OCI-LY7 (cell line): ENCODE data around the gene COL9A3. TPM values are rescaled to one million over a fixed set of nuclear protein-coding genes. Genes with fewer than 3 reads are reported as not detected.

Experiments
- BruUV-seq: library from RNA; stranded (reverse); fragments of 400-500 nt; replicated peaks from 2 replicates; lab custom pipeline; 2021; lab: Mats Ljungman, UMichigan
- CTCF ChIA-PET: fragments of 300-600 bp; sonication (Branson Sonifier 250); formaldehyde crosslinking; loops from one replicate; lab custom pipeline; 2022; ENCODE audit warnings: antibody characterized with exemption; ENCODE audit not compliant: unreplicated experiment; lab: Charles Lee
- POLR2A ChIA-PET: fragments of 300-600 bp; sonication (Branson Sonifier 250); formaldehyde crosslinking; loops from one replicate; lab custom pipeline; 2022; ENCODE audit warnings: antibody characterized with exemption; lab: Charles Lee
- DNase-seq: peaks from one replicate; pipeline ENCODE4 v3.0.0-alpha.2; 2015; ENCODE audit warnings: low spot score
- H2AFZ ChIP-seq: fragments of 200-600 bp; sonication (generic), shearing (Covaris generic); 2 replicates; pipeline ENCODE4 v1.6.1; 2014; ENCODE audit warnings: mild to moderate bottlenecking, antibody characterized with exemption, low read length, moderate library complexity
- H3K27ac ChIP-seq: fragments of 200-600 bp; sonication (generic); 2 replicates; pipeline ENCODE4 v1.5.1; 2014; ENCODE audit warnings: mixed run types, low read depth, mild to moderate bottlenecking, moderate library complexity, low read length, inconsistent platforms; ENCODE audit not compliant: poor library complexity, severe bottlenecking
- H3K36me3 ChIP-seq: fragments of 200-600 bp; sonication (generic); 2 replicates; pipeline ENCODE4 v1.6.1; 2014; ENCODE audit warnings: mild to moderate bottlenecking, antibody characterized with exemption, low read length, moderate library complexity, mixed read lengths; ENCODE audit not compliant: insufficient read depth
- H3K4me1 ChIP-seq: fragments of 200-600 bp; sonication (generic); 2 replicates; pipeline ENCODE4 v1.5.1; 2014; ENCODE audit warnings: mild to moderate bottlenecking, low read length; ENCODE audit not compliant: insufficient read depth, poor library complexity, severe bottlenecking
- H3K4me2 ChIP-seq: fragments of 200-600 bp; sonication (generic); 2 replicates; pipeline ENCODE4 v1.6.1; 2014; ENCODE audit warnings: mild to moderate bottlenecking, low read length
- H3K4me3 ChIP-seq: fragments of 200-600 bp; sonication (generic); 2 replicates; pipeline ENCODE4 v1.5.1; 2014; ENCODE audit warnings: mild to moderate bottlenecking, low read depth, low read length; ENCODE audit not compliant: poor library complexity, severe bottlenecking
- H3K79me2 ChIP-seq: fragments of 200-600 bp; sonication (generic); 2 replicates; pipeline ENCODE4 v1.6.1; 2016; ENCODE audit warnings: low read depth, mild to moderate bottlenecking, low read length, moderate library complexity, mixed read lengths; ENCODE audit not compliant: insufficient read depth
- H3K9me2 ChIP-seq: fragments of 200-600 bp; sonication (generic); 2 replicates; pipeline ENCODE4 v1.6.1; 2016; ENCODE audit warnings: mild to moderate bottlenecking, low read length, mixed read lengths; ENCODE audit not compliant: insufficient read depth
- H3K9me3 ChIP-seq: fragments of 200-600 bp; sonication (generic); 2 replicates; pipeline ENCODE4 v1.6.1; 2014; ENCODE audit warnings: mild to moderate bottlenecking, mixed run types, low read length, mixed read lengths
- H4K20me1 ChIP-seq: fragments of 200-600 bp; sonication (generic); 2 replicates; pipeline ENCODE4 v1.6.1; 2014; ENCODE audit warnings: mild to moderate bottlenecking, antibody characterized with exemption, low read length, moderate library complexity, mixed read lengths; ENCODE audit not compliant: insufficient read depth
- CTCF ChIP-seq: fragments of 200-600 bp; sonication (generic); conservative IDR thresholded peaks from 2 replicates; pipeline ENCODE4 v1.5.1; 2014; ENCODE audit warnings: mild to moderate bottlenecking, antibody characterized with exemption, low read length, moderate library complexity, mixed read lengths
- EZH2phosphoT487 ChIP-seq: fragments of 200-600 bp; sonication (generic); IDR thresholded peaks from 2 replicates; pipeline ENCODE4 v1.6.1; 2018; ENCODE audit warnings: low read depth, borderline replicate concordance, mild to moderate bottlenecking, mixed run types, antibody characterized with exemption, low read length, moderate library complexity, mixed read lengths
- intact Hi-C: fragments of 100-400 bp; cut with micrococcal nuclease; formaldehyde crosslinking; loops from one replicate; pipeline ENCODE4 v1.10.0; 2022; ENCODE audit not compliant: unreplicated experiment
- total RNA-seq, 2 experiments: library from RNA; depleted of rRNA in 1 of 2; stranded (reverse); fragments of >200 nt in 1 of 2; shearing (Covaris generic) in 1 of 2; gene quantifications; 2 replicates each; pipeline ENCODE4 v1.2.3, GENCODE V29; 2014 to 2022

The COL9A3 gene
- total RNA-seq, 2 experiments from 2014 or later: 1.7 to 5.2 TPM

DNA sequence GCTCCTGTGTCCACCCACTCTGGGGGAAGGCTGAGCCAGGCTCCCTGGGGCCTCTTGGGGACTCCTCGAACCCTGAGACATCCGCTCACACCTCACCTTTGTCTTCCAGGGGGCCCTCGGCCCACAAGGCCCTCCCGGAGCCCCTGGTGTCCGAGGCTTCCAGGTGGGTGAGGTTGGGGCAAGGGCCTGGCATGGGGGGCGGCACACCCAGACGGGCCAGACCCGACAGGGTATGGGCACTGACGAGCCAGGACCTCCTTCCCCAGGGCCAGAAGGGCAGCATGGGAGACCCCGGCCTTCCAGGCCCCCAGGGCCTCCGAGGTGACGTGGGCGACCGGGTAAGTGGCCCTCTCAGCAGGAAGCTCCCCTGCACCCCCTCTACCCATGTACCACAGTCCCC, 13.4 kb downstream of the COL9A3 start:
- no TSS peak for BruUV-seq

GRCh38 chr20:62830821-62831220, 14.0 kb downstream of the COL9A3 start:
- DNase-seq: no peak
- H3K27ac ChIP-seq: no peak overlapping the region
- no peaks in the 10 kb centered on the region for H3K36me3 ChIP-seq
- H4K20me1 ChIP-seq: no peaks in the 10 kb centered on the region
- no peak for TF ChIP-seq CTCF
- no peak for TF ChIP-seq EZH2phosphoT487
- intact Hi-C loops: no loop called here
- H3K9me2 ChIP-seq: no peaks in the 10 kb centered on the region
- ChIA-PET CTCF (no interaction called here), POLR2A (no interaction called here)
- H3K9me3 ChIP-seq: no peaks in the 10 kb centered on the region
- H3K4me2 ChIP-seq: no peak overlapping the region
- H3K4me3 ChIP-seq: no peak overlapping the region
- peaks cover 16% of the 10 kb centered on the region for H3K4me1 ChIP-seq
- H2AFZ ChIP-seq: no peak overlapping the region
- no TSS peak for BruUV-seq
- no peaks in the 10 kb centered on the region for H3K79me2 ChIP-seq

More for the DNA sequence above, 13.4 kb downstream of the COL9A3 start:
- H2AFZ ChIP-seq: no peak overlapping the region
- CTCF ChIA-PET: no interaction called here
- TF ChIP-seq EZH2phosphoT487: no peak
- no peak for TF ChIP-seq CTCF
- H3K27ac ChIP-seq: no peak overlapping the region
- intact Hi-C loops: no loop called here
- H3K36me3 ChIP-seq: no peaks in the 10 kb centered on the region
- no peak overlapping the region for H3K4me2 ChIP-seq
- no peaks in the 10 kb centered on the region for H3K9me2 ChIP-seq
- peaks cover 18% of the 10 kb centered on the region for H3K4me1 ChIP-seq
- no peak for DNase-seq
- POLR2A ChIA-PET: no interaction called here
- no peak overlapping the region for H3K4me3 ChIP-seq
- no peaks in the 10 kb centered on the region for H3K79me2 ChIP-seq
- H4K20me1 ChIP-seq: no peaks in the 10 kb centered on the region
- no peaks in the 10 kb centered on the region for H3K9me3 ChIP-seq

DNA sequence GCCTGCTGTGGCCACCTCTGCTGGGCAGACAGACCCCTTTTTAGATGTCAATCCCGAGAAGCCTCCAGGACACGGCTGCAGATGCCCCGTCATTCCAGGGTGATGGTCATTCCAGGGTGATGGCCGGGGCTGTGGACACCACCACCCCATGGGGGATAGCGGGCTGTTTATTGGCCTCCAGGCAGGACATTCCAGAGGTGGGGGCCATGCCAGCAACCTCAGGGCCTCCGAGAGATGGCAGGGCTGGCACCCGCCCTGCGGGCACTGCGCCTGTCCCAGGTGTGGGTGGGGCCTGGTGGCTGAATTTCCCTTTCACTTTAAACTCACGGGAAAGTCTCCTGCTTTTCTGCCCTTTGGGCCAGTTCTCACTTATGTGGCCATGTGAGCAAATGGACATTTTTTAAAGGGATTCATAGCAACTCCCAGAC, 14.5 kb downstream of the COL9A3 start:
- H3K4me2 ChIP-seq: no peak overlapping the region
- no peaks in the 10 kb centered on the region for H3K36me3 ChIP-seq
- peaks cover 16% of the 10 kb centered on the region for H3K4me1 ChIP-seq
- no peak for DNase-seq
- H3K27ac ChIP-seq: no peak overlapping the region
- H4K20me1 ChIP-seq: no peaks in the 10 kb centered on the region
- TF ChIP-seq EZH2phosphoT487 (no peak), CTCF (no peak)
- intact Hi-C loops: no loop called here
- no peaks in the 10 kb centered on the region for H3K9me3 ChIP-seq
- CTCF ChIA-PET: interaction anchor here (0.8 kb wide), 1 partner anchor 9 kb away, joined by 3 read pairs; no protein-coding TSS in a partner anchor
- H3K4me3 ChIP-seq: no peak overlapping the region
- BruUV-seq: no TSS peak
- no peaks in the 10 kb centered on the region for H3K9me2 ChIP-seq
- H2AFZ ChIP-seq: no peak overlapping the region
- no peaks in the 10 kb centered on the region for H3K79me2 ChIP-seq
- POLR2A ChIA-PET: interaction anchor here (0.7 kb wide), 1 partner anchor 13 kb away, joined by 3 read pairs; no protein-coding TSS in a partner anchor
